Measurements from ENCODE around the gene TSN.

The TSN gene

DNA sequence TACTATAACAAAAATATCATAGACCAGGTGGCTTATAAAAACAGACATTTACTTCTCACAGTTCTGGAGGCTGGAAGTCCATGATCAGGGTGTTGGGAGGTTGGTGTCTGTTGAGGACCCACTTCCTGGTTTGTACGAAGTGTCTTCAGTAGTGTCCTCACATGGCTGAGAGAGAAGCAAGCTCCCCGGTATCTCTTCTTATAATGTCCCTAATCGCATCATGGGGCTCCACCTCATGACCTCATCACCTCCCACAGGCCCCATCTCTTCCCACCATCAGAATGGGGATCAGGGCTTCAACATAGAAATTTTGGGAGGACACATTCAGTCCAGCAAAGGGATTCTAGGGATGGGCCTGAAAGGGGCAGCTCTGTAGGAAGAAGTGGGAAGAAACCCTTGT is 14.0 kb upstream of the TSN start:
- no peaks in the 10 kb centered on the region for H3K27me3 ChIP-seq (ENCODE audit: insufficient read depth, poor library complexity, severe bottlenecking)
- DNase-seq (ENCODE audit: low read depth in 1 of 2, low spot score in 1 of 2), result no peak
- no peak overlapping the region for H3K27ac ChIP-seq (replicated peaks)
- TF ChIP-seq, protein P1, sequence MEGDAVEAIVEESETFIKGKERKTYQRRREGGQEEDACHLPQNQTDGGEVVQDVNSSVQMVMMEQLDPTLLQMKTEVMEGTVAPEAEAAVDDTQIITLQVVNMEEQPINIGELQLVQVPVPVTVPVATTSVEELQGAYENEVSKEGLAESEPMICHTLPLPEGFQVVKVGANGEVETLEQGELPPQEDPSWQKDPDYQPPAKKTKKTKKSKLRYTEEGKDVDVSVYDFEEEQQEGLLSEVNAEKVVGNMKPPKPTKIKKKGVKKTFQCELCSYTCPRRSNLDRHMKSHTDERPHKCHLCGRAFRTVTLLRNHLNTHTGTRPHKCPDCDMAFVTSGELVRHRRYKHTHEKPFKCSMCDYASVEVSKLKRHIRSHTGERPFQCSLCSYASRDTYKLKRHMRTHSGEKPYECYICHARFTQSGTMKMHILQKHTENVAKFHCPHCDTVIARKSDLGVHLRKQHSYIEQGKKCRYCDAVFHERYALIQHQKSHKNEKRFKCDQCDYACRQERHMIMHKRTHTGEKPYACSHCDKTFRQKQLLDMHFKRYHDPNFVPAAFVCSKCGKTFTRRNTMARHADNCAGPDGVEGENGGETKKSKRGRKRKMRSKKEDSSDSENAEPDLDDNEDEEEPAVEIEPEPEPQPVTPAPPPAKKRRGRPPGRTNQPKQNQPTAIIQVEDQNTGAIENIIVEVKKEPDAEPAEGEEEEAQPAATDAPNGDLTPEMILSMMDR (IDR thresholded peaks at IDR 0.05; ENCODE audit: insufficient read depth, low read length), result no peak
- TF ChIP-seq, protein P2, sequence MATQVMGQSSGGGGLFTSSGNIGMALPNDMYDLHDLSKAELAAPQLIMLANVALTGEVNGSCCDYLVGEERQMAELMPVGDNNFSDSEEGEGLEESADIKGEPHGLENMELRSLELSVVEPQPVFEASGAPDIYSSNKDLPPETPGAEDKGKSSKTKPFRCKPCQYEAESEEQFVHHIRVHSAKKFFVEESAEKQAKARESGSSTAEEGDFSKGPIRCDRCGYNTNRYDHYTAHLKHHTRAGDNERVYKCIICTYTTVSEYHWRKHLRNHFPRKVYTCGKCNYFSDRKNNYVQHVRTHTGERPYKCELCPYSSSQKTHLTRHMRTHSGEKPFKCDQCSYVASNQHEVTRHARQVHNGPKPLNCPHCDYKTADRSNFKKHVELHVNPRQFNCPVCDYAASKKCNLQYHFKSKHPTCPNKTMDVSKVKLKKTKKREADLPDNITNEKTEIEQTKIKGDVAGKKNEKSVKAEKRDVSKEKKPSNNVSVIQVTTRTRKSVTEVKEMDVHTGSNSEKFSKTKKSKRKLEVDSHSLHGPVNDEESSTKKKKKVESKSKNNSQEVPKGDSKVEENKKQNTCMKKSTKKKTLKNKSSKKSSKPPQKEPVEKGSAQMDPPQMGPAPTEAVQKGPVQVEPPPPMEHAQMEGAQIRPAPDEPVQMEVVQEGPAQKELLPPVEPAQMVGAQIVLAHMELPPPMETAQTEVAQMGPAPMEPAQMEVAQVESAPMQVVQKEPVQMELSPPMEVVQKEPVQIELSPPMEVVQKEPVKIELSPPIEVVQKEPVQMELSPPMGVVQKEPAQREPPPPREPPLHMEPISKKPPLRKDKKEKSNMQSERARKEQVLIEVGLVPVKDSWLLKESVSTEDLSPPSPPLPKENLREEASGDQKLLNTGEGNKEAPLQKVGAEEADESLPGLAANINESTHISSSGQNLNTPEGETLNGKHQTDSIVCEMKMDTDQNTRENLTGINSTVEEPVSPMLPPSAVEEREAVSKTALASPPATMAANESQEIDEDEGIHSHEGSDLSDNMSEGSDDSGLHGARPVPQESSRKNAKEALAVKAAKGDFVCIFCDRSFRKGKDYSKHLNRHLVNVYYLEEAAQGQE (IDR thresholded peaks at IDR 0.05; ENCODE audit: insufficient replicate concordance, low read depth), result no peak
- no peak for TF ChIP-seq POLR2AphosphoS5 (IDR thresholded peaks at IDR 0.05; ENCODE audit: low read depth)
- TF ChIP-seq SPI1 (IDR thresholded peaks at IDR 0.05; ENCODE audit: borderline replicate concordance, low read depth), result no peak
- no peak for TF ChIP-seq GABPA (IDR thresholded peaks at IDR 0.05; ENCODE audit: low read depth)
- H3K4me3 ChIP-seq (replicated peaks; ENCODE audit: insufficient read depth, low read length), result no peak overlapping the region

DNA sequence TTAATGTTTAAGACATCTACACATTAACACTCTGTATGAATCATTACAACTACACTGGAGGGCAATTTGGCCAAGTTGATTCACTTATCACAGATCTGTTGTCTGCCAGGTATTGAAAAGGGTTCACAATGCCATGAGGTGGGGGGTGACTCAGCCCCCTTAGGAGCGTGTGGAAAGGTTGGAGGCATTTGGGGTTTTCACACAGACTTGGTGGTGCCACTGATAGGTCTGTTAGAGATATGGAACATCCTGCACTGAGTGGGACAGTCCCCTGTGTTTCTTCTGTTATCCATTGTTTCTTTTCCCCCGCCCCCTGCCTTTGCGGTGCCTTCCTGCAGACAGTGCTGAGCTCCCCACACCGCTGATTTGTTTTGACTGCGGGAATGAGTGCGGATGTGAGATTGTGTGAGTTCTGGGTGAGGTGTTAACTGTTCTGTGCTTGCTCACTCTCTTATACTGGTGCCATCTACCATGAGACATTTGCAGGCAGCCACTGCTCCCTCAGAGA is 9.3 kb upstream of the TSN start:
- TF ChIP-seq POLR2AphosphoS5 (IDR thresholded peaks at IDR 0.05; ENCODE audit: low read depth), result no peak
- TF ChIP-seq GABPA (IDR thresholded peaks at IDR 0.05; ENCODE audit: low read depth), result no peak
- TF ChIP-seq, protein P1 (IDR thresholded peaks at IDR 0.05; ENCODE audit: insufficient read depth, low read length), result no peak
- TF ChIP-seq, protein P2 (IDR thresholded peaks at IDR 0.05; ENCODE audit: insufficient replicate concordance, low read depth), result no peak
- no peak for TF ChIP-seq SPI1 (IDR thresholded peaks at IDR 0.05; ENCODE audit: borderline replicate concordance, low read depth)
- Histone ChIP-seq H3K27me3 (ENCODE audit: insufficient read depth, poor library complexity, severe bottlenecking) (no peaks in the 10 kb centered on the region), H3K27ac (replicated peaks) (no peak overlapping the region), H3K4me3 (replicated peaks; ENCODE audit: insufficient read depth, low read length) (no peak overlapping the region)
- no peak for DNase-seq (ENCODE audit: low read depth in 1 of 2, low spot score in 1 of 2)

DNA sequence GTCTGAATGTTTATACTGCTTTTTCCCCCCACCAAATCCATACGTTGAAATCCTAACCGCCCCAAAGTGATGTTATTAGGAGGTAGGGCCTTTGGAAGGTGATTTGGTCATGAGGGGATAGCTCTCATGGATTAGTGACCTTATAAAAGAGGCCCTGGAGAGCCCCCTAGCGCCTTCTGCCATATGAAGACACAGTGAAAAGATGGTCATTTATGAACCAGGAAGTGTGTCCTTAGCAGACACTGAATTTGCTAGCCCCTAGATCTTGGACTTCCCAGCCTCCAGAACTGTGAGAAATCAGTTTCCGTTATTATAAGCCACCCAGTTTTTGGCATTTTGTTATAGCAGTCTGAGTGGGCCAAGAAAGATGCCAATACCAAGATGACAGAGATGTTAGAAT is 7.2 kb upstream of the TSN start:
- Histone ChIP-seq H3K27me3 (ENCODE audit: insufficient read depth, poor library complexity, severe bottlenecking) (no peaks in the 10 kb centered on the region), H3K27ac (replicated peaks) (no peak overlapping the region), H3K4me3 (replicated peaks; ENCODE audit: insufficient read depth, low read length) (no peak overlapping the region)
- TF ChIP-seq, protein P2 (IDR thresholded peaks at IDR 0.05; ENCODE audit: insufficient replicate concordance, low read depth), result no peak
- TF ChIP-seq SPI1 (IDR thresholded peaks at IDR 0.05; ENCODE audit: borderline replicate concordance, low read depth) (no peak), GABPA (IDR thresholded peaks at IDR 0.05; ENCODE audit: low read depth) (no peak), POLR2AphosphoS5 (IDR thresholded peaks at IDR 0.05; ENCODE audit: low read depth) (no peak)
- TF ChIP-seq, protein P1 (IDR thresholded peaks at IDR 0.05; ENCODE audit: insufficient read depth, low read length), result no peak
- peak in 1 of 2 experiments; percentile 72 for DNase-seq (ENCODE audit: low read depth in 1 of 2, low spot score in 1 of 2)
